ENCODE measurements around the gene TSPAN18. TPM values are rescaled to one million over a fixed set of nuclear protein-coding genes. Genes with fewer than 3 reads are reported as not detected.

TSPAN18 gene
- total and polyA plus RNA-seq, 2 experiments from 2014 or later, result 6.0 to 10.6 TPM

GRCh38 chr11:44915004-44915403, 188.2 kb downstream of the TSPAN18 start:
- TF ChIP-seq REST (IDR thresholded peaks at IDR 0.05; ENCODE audit: unreplicated experiment) (no peak), EZH2 (IDR thresholded peaks at IDR 0.05; ENCODE audit: low read depth, unreplicated experiment) (no peak), CREB1 (CRISPR knock-in tag; IDR thresholded peaks at IDR 0.05; ENCODE audit: low read depth) (no peak), ZNF462 (CRISPR knock-in tag; IDR thresholded peaks at IDR 0.05) (no peak), ETS1 (IDR thresholded peaks at IDR 0.05) (no peak), STAT1 (IDR thresholded peaks at IDR 0.05; ENCODE audit: unreplicated experiment) (no peak), NANOG (IDR thresholded peaks at IDR 0.05; ENCODE audit: borderline replicate concordance) (no peak), ZNF114 (CRISPR knock-in tag; IDR thresholded peaks at IDR 0.05) (no peak), POLR2AphosphoS5 (IDR thresholded peaks at IDR 0.05; ENCODE audit: low read depth) (no peak), ZNF331 (CRISPR knock-in tag; IDR thresholded peaks at IDR 0.05; ENCODE audit: low read depth) (no peak), EZH2phosphoT487 (IDR thresholded peaks at IDR 0.05; ENCODE audit: unreplicated experiment) (no peak), CTCF (conservative IDR thresholded peaks at IDR 0.05; ENCODE audit: low read depth in 2 of 2) (no peak), JUNB (IDR thresholded peaks at IDR 0.05; ENCODE audit: unreplicated experiment) (no peak)
- Mint-ChIP-seq H3K36me3 (ENCODE audit: low read depth) (no peaks in the 10 kb centered on the region), H3K4me3 (no peak overlapping the region), H3K27me3 (ENCODE audit: insufficient read depth, low read depth, poor library complexity) (peaks cover 7% of the 10 kb centered on the region), H3K27ac (no peak overlapping the region), H3K9me3 (no peaks in the 10 kb centered on the region), H3K4me1 (peaks cover 17% of the 10 kb centered on the region)
- DNase-seq (ENCODE audit: low spot score), result no peak
- Histone ChIP-seq H2AFZ (no peak overlapping the region), H3K4me1 (ENCODE audit: insufficient read depth) (peaks cover 9% of the 10 kb centered on the region; the same call in 1 of the 2 replicates), H3K4me3 (no peak overlapping the region), H3F3A (replicated peaks; ENCODE audit: low read depth) (0 out of 2 replicates have a peak, but pooled peaks cover 3% of the 10 kb centered on the region), H3K9me2 (ENCODE audit: insufficient read depth) (no peaks in the 10 kb centered on the region), H3K79me2 (replicated peaks; ENCODE audit: insufficient read depth) (no peaks in the 10 kb centered on the region), H3K36me3 (ENCODE audit: insufficient read depth) (no peaks in the 10 kb centered on the region), H4K20me1 (replicated peaks; ENCODE audit: insufficient read depth) (no peaks in the 10 kb centered on the region), H3K27me3 (ENCODE audit: insufficient read depth) (no peaks in the 10 kb centered on the region), H3K27ac (ENCODE audit: low read depth) (no peak overlapping the region), H3K4me2 (no peak overlapping the region)
- no peak for ATAC-seq

Measured in GM23338 (cell line).